Chondrocyte (in vitro differentiated cells): ENCODE measurements around the gene COL25A1. TPM values are rescaled to one million over a fixed set of nuclear protein-coding genes. Genes with fewer than 3 reads are reported as not detected.

Source experiments
- DNase-seq: peaks from one replicate; pipeline ENCODE4 v3.0.0; 2021; ENCODE audit warnings: mixed read lengths, low spot score
- H3K27ac Mint-ChIP-seq: one replicate; pipeline ENCODE4 v1.8.0; 2021; ENCODE audit warnings: mild to moderate bottlenecking, moderate library complexity, mixed read lengths; ENCODE audit not compliant: unreplicated experiment
- H3K27me3 Mint-ChIP-seq: 2 replicates; pipeline ENCODE4 v1.8.0; 2021; ENCODE audit warnings: low read depth, mixed read lengths
- H3K36me3 Mint-ChIP-seq: 2 replicates; pipeline ENCODE4 v1.8.0; 2021; ENCODE audit warnings: low read depth, mixed read lengths
- H3K4me1 Mint-ChIP-seq: 2 replicates; pipeline ENCODE4 v1.8.0; 2021; ENCODE audit warnings: low read depth, mild to moderate bottlenecking, mixed read lengths
- H3K4me3 Mint-ChIP-seq: one replicate; pipeline ENCODE4 v1.8.0; 2021; ENCODE audit warnings: mild to moderate bottlenecking, moderate library complexity, mixed read lengths; ENCODE audit not compliant: unreplicated experiment
- H3K9me3 Mint-ChIP-seq: 2 replicates; pipeline ENCODE4 v1.8.0; 2021; ENCODE audit warnings: low read depth, mixed read lengths
- total RNA-seq: library from RNA; stranded (reverse); gene quantifications from 3 replicates; pipeline ENCODE4 v1.2.1, GENCODE V29; 2021
- TF ChIP-seq, protein P1 (sequence below): fragments of 200-600 bp; sonication (generic); IDR thresholded peaks from 2 replicates; pipeline ENCODE4 v1.5.0; 2021; ENCODE audit warnings: antibody characterized with exemption, mild to moderate bottlenecking, moderate library complexity

Gene COL25A1
- total RNA-seq, 1 donor from 2014 or later = 0.45 TPM

DNA sequence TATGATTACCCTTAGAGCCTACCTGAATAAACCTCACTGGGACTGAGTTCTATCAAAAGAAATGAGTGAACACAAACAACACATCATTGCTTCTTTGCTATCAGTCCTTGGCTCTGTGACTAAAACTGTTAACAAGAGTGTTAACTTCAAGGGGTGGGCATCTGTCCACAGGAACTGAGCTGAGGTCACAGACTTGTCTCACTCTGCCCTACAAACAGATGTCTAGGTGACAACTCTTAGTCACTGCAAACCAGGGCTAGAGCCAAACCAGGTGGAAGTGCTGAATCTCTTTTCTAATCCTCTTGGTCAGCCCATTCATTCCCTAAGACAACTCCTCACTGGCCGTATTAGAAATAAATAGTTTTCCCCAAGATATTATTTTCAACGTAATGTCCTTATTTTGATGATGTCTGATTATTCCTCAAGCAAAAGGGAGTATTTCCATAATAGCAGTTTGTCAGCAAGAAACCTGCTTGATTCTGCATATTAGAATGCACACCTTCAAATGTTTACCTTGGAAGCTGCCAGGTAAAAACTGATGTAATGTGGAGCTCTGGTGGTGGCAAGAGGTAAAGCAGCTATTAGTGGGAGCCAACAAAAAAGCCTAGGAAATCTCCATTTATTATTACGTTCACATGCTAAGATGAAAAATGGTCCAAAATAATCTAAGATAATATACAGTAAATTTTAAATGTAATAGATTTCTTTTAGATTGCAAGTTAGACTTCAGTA, 4.0 kb downstream of the COL25A1 start:
- H3K9me3 Mint-ChIP-seq = no peaks in the 10 kb centered on the region
- H3K4me1 Mint-ChIP-seq = peaks cover 14% of the 10 kb centered on the region
- no peaks in the 10 kb centered on the region for H3K36me3 Mint-ChIP-seq
- TF ChIP-seq, protein P1, sequence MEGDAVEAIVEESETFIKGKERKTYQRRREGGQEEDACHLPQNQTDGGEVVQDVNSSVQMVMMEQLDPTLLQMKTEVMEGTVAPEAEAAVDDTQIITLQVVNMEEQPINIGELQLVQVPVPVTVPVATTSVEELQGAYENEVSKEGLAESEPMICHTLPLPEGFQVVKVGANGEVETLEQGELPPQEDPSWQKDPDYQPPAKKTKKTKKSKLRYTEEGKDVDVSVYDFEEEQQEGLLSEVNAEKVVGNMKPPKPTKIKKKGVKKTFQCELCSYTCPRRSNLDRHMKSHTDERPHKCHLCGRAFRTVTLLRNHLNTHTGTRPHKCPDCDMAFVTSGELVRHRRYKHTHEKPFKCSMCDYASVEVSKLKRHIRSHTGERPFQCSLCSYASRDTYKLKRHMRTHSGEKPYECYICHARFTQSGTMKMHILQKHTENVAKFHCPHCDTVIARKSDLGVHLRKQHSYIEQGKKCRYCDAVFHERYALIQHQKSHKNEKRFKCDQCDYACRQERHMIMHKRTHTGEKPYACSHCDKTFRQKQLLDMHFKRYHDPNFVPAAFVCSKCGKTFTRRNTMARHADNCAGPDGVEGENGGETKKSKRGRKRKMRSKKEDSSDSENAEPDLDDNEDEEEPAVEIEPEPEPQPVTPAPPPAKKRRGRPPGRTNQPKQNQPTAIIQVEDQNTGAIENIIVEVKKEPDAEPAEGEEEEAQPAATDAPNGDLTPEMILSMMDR = peak; percentile 80
- no peak overlapping the region for H3K4me3 Mint-ChIP-seq
- no peak for DNase-seq
- H3K27ac Mint-ChIP-seq = no peak overlapping the region
- peaks cover 15% of the 10 kb centered on the region for H3K27me3 Mint-ChIP-seq

DNA sequence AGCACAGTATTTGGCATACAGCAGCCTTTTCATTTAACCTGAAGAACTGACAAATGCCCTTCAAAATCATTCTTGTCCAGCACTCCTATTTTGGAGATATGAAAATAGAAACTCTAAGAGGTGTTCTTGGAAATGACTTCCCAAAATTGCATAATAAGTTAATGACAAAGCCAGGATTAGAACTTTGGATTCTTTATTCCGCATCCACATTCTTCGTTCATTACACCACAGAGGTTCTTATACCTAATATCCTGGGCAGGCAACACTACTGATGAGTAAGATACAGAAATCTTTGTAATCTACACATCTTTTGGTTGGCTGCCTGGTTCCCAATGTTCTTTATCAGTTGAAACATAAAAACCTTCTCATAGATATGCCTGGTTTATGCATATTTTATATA, 5.9 kb downstream of the COL25A1 start:
- Mint-ChIP-seq H3K4me3 (no peak overlapping the region), H3K4me1 (peaks cover 1% of the 10 kb centered on the region)

DNA sequence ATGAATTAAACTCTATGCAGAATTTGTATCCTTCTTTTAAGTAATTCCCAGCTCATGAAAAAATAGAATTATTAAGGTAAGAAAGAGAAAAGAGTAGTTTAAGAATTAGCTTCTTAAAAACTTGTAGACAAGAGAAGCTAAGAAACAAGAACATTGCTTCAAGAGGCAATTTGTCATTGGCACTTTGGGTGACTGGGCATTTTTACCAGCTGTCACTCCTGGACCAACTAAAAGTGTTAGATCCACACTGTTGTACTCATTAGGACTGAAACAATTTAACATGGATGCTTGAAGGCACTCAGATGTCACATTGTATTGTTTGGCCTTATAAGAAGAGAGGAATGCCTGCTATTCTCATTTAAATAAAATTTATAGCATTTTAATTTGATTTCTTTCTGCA, 7.4 kb downstream of the COL25A1 start:
- Mint-ChIP-seq H3K4me1 (no peaks in the 10 kb centered on the region), H3K27ac (no peak overlapping the region), H3K36me3 (no peaks in the 10 kb centered on the region), H3K27me3 (peaks cover 5% of the 10 kb centered on the region), H3K9me3 (no peaks in the 10 kb centered on the region), H3K4me3 (no peak overlapping the region)
- DNase-seq = no peak
- TF ChIP-seq, protein P1 = no peak

More for the DNA sequence above, 5.9 kb downstream of the COL25A1 start:
- H3K36me3 Mint-ChIP-seq = no peaks in the 10 kb centered on the region
- H3K9me3 Mint-ChIP-seq = no peaks in the 10 kb centered on the region
- H3K27me3 Mint-ChIP-seq = peaks cover 14% of the 10 kb centered on the region
- no peak overlapping the region for H3K27ac Mint-ChIP-seq
- TF ChIP-seq, protein P1 = no peak
- no peak for DNase-seq

DNA sequence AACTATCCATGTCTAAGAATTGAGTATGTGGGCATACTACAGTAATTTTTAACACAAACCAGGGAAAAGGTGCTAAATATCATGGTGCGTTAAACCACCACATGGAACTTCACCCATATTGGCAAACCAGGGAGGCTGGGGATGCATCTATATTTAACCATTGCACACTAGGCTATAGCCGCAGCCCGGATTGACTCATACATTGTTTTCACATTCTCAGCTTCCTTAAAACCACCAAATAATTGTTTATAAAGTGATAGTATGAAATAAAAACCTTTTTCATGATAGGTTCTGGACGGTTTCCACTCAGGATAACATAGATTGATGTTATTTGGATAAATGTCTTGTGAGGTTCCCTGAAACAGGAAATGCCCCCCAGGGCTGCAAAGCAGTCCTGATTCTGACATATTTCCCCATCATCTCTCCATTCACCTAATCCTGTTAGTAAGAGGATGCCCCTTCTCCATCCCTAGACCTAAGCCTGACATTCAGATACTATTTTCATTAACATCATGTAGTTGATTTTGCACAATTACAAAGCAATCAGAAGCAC, 7.9 kb downstream of the COL25A1 start:
- Mint-ChIP-seq H3K36me3 (no peaks in the 10 kb centered on the region), H3K4me3 (no peak overlapping the region), H3K27ac (no peak overlapping the region), H3K9me3 (no peaks in the 10 kb centered on the region), H3K27me3 (no peaks in the 10 kb centered on the region), H3K4me1 (no peaks in the 10 kb centered on the region)
- DNase-seq = no peak
- TF ChIP-seq, protein P1 = no peak

DNA sequence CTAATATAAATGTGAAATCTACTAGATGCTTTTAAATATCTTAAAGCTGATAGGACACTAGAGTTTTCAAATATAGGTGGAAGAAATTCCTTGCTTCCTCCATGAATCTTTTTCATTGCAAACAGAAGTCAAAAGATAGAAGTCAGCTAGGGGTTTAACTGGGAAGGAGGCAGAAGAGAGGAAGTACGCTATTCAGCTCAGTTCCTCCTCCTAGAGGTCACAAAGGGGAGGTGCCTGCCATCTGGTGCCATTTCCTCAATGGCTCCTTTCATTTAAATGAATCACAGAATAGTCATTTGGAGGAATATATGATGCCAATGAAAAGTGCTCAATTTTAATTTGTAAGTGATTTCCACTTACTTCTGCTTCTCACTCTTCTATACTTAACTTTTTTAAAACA, 8.5 kb downstream of the COL25A1 start:
- Mint-ChIP-seq H3K4me1 (no peaks in the 10 kb centered on the region), H3K27me3 (no peaks in the 10 kb centered on the region), H3K4me3 (no peak overlapping the region), H3K36me3 (no peaks in the 10 kb centered on the region), H3K27ac (no peak overlapping the region), H3K9me3 (no peaks in the 10 kb centered on the region)
- no peak for DNase-seq
- TF ChIP-seq, protein P1 = peak; percentile 53
